ENCODE results near the gene BRSK1.

The BRSK1 gene

GRCh38 chr19:55266404-55266803 is 17.4 kb upstream of the BRSK1 start:
- H3K9me3 ChIP-seq (ENCODE audit: insufficient read depth, low read depth, low read length), result no peaks in the 10 kb centered on the region
- no peaks in the 10 kb centered on the region for H3K9me2 ChIP-seq (replicated peaks; ENCODE audit: low read depth, low read length)
- TF ChIP-seq CTCF (conservative IDR thresholded peaks at IDR 0.05; ENCODE audit: low read length), result no peak
- no peak for TF ChIP-seq EZH2phosphoT487 (IDR thresholded peaks at IDR 0.05; ENCODE audit: borderline replicate concordance)
- peaks cover 3% of the 10 kb centered on the region; the same call in 1 of the 2 replicates for H3K79me2 ChIP-seq (ENCODE audit: insufficient read depth, low read length)
- no peaks in the 10 kb centered on the region; the same call in 1 of the 2 replicates for H3K36me3 ChIP-seq (ENCODE audit: insufficient read depth, low read length)
- H4K20me1 ChIP-seq (ENCODE audit: insufficient read depth, low read length, poor library complexity, severe bottlenecking), result no peaks in the 10 kb centered on the region
- H3K27me3 ChIP-seq (ENCODE audit: insufficient read depth, low read length, poor library complexity, severe bottlenecking), result no peaks in the 10 kb centered on the region
- H3K4me2 ChIP-seq (ENCODE audit: low read depth, low read length, poor library complexity, severe bottlenecking), result no peak overlapping the region
- H3K4me1 ChIP-seq (ENCODE audit: insufficient read depth, low read length, poor library complexity, severe bottlenecking), result no peaks in the 10 kb centered on the region
- H3K9ac ChIP-seq (ENCODE audit: low read depth, low read length, poor library complexity, severe bottlenecking), result no peak overlapping the region
- no peak overlapping the region for H2AFZ ChIP-seq (ENCODE audit: low read length)
- H3F3A ChIP-seq (ENCODE audit: low read depth), result no peaks in the 10 kb centered on the region
- H3K4me3 ChIP-seq (ENCODE audit: low read length, poor library complexity, severe bottlenecking), result no peak overlapping the region

GRCh38 chr19:55266840-55267239 is 17.0 kb upstream of the BRSK1 start:
- Histone ChIP-seq H3K4me1 (ENCODE audit: insufficient read depth, low read length, poor library complexity, severe bottlenecking) (no peaks in the 10 kb centered on the region), H3K27me3 (ENCODE audit: insufficient read depth, low read length, poor library complexity, severe bottlenecking) (no peaks in the 10 kb centered on the region), H3K9ac (ENCODE audit: low read depth, low read length, poor library complexity, severe bottlenecking) (no peak overlapping the region), H4K20me1 (ENCODE audit: insufficient read depth, low read length, poor library complexity, severe bottlenecking) (no peaks in the 10 kb centered on the region), H3K36me3 (ENCODE audit: insufficient read depth, low read length) (no peaks in the 10 kb centered on the region; the same call in 1 of the 2 replicates), H3K9me3 (ENCODE audit: insufficient read depth, low read depth, low read length) (no peaks in the 10 kb centered on the region), H3K79me2 (ENCODE audit: insufficient read depth, low read length) (peaks cover 3% of the 10 kb centered on the region; the same call in 1 of the 2 replicates), H3F3A (ENCODE audit: low read depth) (no peaks in the 10 kb centered on the region), H3K4me3 (ENCODE audit: low read length, poor library complexity, severe bottlenecking) (no peak overlapping the region), H3K4me2 (ENCODE audit: low read depth, low read length, poor library complexity, severe bottlenecking) (no peak overlapping the region), H3K9me2 (replicated peaks; ENCODE audit: low read depth, low read length) (no peaks in the 10 kb centered on the region), H2AFZ (ENCODE audit: low read length) (no peak overlapping the region)
- TF ChIP-seq CTCF (conservative IDR thresholded peaks at IDR 0.05; ENCODE audit: low read length) (no peak), EZH2phosphoT487 (IDR thresholded peaks at IDR 0.05; ENCODE audit: borderline replicate concordance) (no peak)

- Histone ChIP-seq H3K9me2 (replicated peaks; ENCODE audit: low read depth, low read length) (no peaks in the 10 kb centered on the region), H3F3A (ENCODE audit: low read depth) (no peaks in the 10 kb centered on the region), H4K20me1 (ENCODE audit: insufficient read depth, low read length, poor library complexity, severe bottlenecking) (no peaks in the 10 kb centered on the region), H3K9ac (ENCODE audit: low read depth, low read length, poor library complexity, severe bottlenecking) (no peak overlapping the region), H3K4me2 (ENCODE audit: low read depth, low read length, poor library complexity, severe bottlenecking) (no peak overlapping the region), H3K27me3 (ENCODE audit: insufficient read depth, low read length, poor library complexity, severe bottlenecking) (no peaks in the 10 kb centered on the region), H3K9me3 (ENCODE audit: insufficient read depth, low read depth, low read length) (no peaks in the 10 kb centered on the region), H2AFZ (ENCODE audit: low read length) (no peak overlapping the region), H3K36me3 (ENCODE audit: insufficient read depth, low read length) (no peaks in the 10 kb centered on the region), H3K4me3 (ENCODE audit: low read length, poor library complexity, severe bottlenecking) (no peak overlapping the region), H3K79me2 (ENCODE audit: insufficient read depth, low read length) (peaks cover 3% of the 10 kb centered on the region; the same call in 1 of the 2 replicates), H3K4me1 (ENCODE audit: insufficient read depth, low read length, poor library complexity, severe bottlenecking) (no peaks in the 10 kb centered on the region)
- no peak for TF ChIP-seq EZH2phosphoT487 (IDR thresholded peaks at IDR 0.05; ENCODE audit: borderline replicate concordance)
- TF ChIP-seq CTCF (conservative IDR thresholded peaks at IDR 0.05; ENCODE audit: low read length), result no peak
Measured at GRCh38 chr19:55269299-55269698, 14.5 kb upstream of the BRSK1 start.
